Chondrocyte (in vitro differentiated cells): Measurements from ENCODE around the gene ULK4. TPM values are rescaled to one million over a fixed set of nuclear protein-coding genes. Genes with fewer than 3 reads are reported as not detected.

ENCODE experiments used
- DNase-seq: peaks from one replicate; pipeline ENCODE4 v3.0.0; 2021; ENCODE audit warnings: mixed read lengths, low spot score
- H3K27ac Mint-ChIP-seq: one replicate; pipeline ENCODE4 v1.8.0; 2021; ENCODE audit warnings: mild to moderate bottlenecking, moderate library complexity, mixed read lengths; ENCODE audit not compliant: unreplicated experiment
- H3K27me3 Mint-ChIP-seq: 2 replicates; pipeline ENCODE4 v1.8.0; 2021; ENCODE audit warnings: low read depth, mixed read lengths
- H3K36me3 Mint-ChIP-seq: 2 replicates; pipeline ENCODE4 v1.8.0; 2021; ENCODE audit warnings: low read depth, mixed read lengths
- H3K4me1 Mint-ChIP-seq: 2 replicates; pipeline ENCODE4 v1.8.0; 2021; ENCODE audit warnings: low read depth, mild to moderate bottlenecking, mixed read lengths
- H3K4me3 Mint-ChIP-seq: one replicate; pipeline ENCODE4 v1.8.0; 2021; ENCODE audit warnings: mild to moderate bottlenecking, moderate library complexity, mixed read lengths; ENCODE audit not compliant: unreplicated experiment
- H3K9me3 Mint-ChIP-seq: 2 replicates; pipeline ENCODE4 v1.8.0; 2021; ENCODE audit warnings: low read depth, mixed read lengths
- CTCF ChIP-seq: fragments of 200-600 bp; sonication (generic); IDR thresholded peaks from 2 replicates; pipeline ENCODE4 v1.5.0; 2021; ENCODE audit warnings: antibody characterized with exemption, mild to moderate bottlenecking, moderate library complexity
- total RNA-seq: library from RNA; stranded (reverse); gene quantifications from 3 replicates; pipeline ENCODE4 v1.2.1, GENCODE V29; 2021

Gene ULK4
- total RNA-seq, 1 donor from 2014 or later: 9.1 TPM

GRCh38 chr3:41207355-41207754 lies 754.5 kb downstream of the ULK4 start:
- peak overlapping the region; percentile 68 for H3K27ac Mint-ChIP-seq
- peaks cover 80% of the 10 kb centered on the region for H3K4me1 Mint-ChIP-seq
- no peaks in the 10 kb centered on the region for H3K27me3 Mint-ChIP-seq
- DNase-seq: no peak
- no peaks in the 10 kb centered on the region for H3K9me3 Mint-ChIP-seq
- TF ChIP-seq CTCF: no peak
- H3K4me3 Mint-ChIP-seq: no peak overlapping the region
- peaks cover 4% of the 10 kb centered on the region for H3K36me3 Mint-ChIP-seq

GRCh38 chr3:41205591-41205990 lies 756.3 kb downstream of the ULK4 start:
- H3K27me3 Mint-ChIP-seq: no peaks in the 10 kb centered on the region
- no peak overlapping the region for H3K4me3 Mint-ChIP-seq
- no peaks in the 10 kb centered on the region for H3K9me3 Mint-ChIP-seq
- TF ChIP-seq CTCF: no peak
- H3K4me1 Mint-ChIP-seq: peaks cover 81% of the 10 kb centered on the region
- H3K27ac Mint-ChIP-seq: no peak overlapping the region
- peaks cover 4% of the 10 kb centered on the region for H3K36me3 Mint-ChIP-seq
- no peak for DNase-seq

- no peak for DNase-seq
- Mint-ChIP-seq H3K36me3 (peaks cover 3% of the 10 kb centered on the region), H3K27me3 (no peaks in the 10 kb centered on the region), H3K9me3 (no peaks in the 10 kb centered on the region), H3K27ac (peak overlapping the region; percentile 67), H3K4me1 (peaks cover 78% of the 10 kb centered on the region), H3K4me3 (peak overlapping the region; percentile 10)
- TF ChIP-seq CTCF: no peak
Measured at GRCh38 chr3:41204369-41204768, 757.5 kb downstream of the ULK4 start.

- peak; percentile 79 for TF ChIP-seq CTCF
- H3K27me3 Mint-ChIP-seq: no peaks in the 10 kb centered on the region
- no peaks in the 10 kb centered on the region for H3K36me3 Mint-ChIP-seq
- peaks cover 66% of the 10 kb centered on the region for H3K4me1 Mint-ChIP-seq
- no peak for DNase-seq
- H3K4me3 Mint-ChIP-seq: peak overlapping the region; percentile 84
- H3K27ac Mint-ChIP-seq: peak overlapping the region; percentile 96
- H3K9me3 Mint-ChIP-seq: no peaks in the 10 kb centered on the region
Measured at GRCh38 chr3:41202834-41203345, 759.0 kb downstream of the ULK4 start.

- no peak for TF ChIP-seq CTCF
- no peaks in the 10 kb centered on the region for H3K36me3 Mint-ChIP-seq
- H3K4me1 Mint-ChIP-seq: peaks cover 59% of the 10 kb centered on the region
- peak overlapping the region; percentile 84 for H3K4me3 Mint-ChIP-seq
- no peaks in the 10 kb centered on the region for H3K27me3 Mint-ChIP-seq
- H3K9me3 Mint-ChIP-seq: no peaks in the 10 kb centered on the region
- no peak for DNase-seq
- H3K27ac Mint-ChIP-seq: peak overlapping the region; percentile 96
Measured at GRCh38 chr3:41202075-41202833, 759.6 kb downstream of the ULK4 start.
